ENCODE data around the gene DPEP2.

DNA sequence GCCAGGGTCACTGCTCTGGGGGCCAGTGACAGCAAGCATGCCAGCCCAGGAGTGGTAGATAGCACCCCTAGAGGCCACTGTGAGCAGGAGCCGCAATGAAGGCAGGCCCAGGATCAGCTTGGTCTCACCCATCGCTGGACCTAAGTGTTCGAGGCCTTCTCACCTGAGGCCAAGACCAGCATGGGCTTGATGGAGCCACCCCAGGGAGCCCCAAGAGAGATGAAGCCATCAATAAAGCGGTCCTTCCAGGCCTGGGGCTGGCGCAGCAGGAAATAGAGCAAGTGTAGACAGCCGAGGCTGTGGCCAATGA is 57.1 kb downstream of the DPEP2 start:
- no peak for TF ChIP-seq YY1 (IDR thresholded peaks at IDR 0.05; ENCODE audit: low read depth)
- TF ChIP-seq ZBTB7A (IDR thresholded peaks at IDR 0.05; ENCODE audit: low read depth), result no peak
- no peak for TF ChIP-seq CREB1 (IDR thresholded peaks at IDR 0.05; ENCODE audit: low read depth)
- peak; percentile 56; the same call in 1 of the 2 replicates for TF ChIP-seq RAD21 (IDR thresholded peaks at IDR 0.05; ENCODE audit: low read depth)
- TF ChIP-seq, protein P1, sequence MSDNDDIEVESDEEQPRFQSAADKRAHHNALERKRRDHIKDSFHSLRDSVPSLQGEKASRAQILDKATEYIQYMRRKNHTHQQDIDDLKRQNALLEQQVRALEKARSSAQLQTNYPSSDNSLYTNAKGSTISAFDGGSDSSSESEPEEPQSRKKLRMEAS (IDR thresholded peaks at IDR 0.05), result no peak
- TF ChIP-seq, protein P2, sequence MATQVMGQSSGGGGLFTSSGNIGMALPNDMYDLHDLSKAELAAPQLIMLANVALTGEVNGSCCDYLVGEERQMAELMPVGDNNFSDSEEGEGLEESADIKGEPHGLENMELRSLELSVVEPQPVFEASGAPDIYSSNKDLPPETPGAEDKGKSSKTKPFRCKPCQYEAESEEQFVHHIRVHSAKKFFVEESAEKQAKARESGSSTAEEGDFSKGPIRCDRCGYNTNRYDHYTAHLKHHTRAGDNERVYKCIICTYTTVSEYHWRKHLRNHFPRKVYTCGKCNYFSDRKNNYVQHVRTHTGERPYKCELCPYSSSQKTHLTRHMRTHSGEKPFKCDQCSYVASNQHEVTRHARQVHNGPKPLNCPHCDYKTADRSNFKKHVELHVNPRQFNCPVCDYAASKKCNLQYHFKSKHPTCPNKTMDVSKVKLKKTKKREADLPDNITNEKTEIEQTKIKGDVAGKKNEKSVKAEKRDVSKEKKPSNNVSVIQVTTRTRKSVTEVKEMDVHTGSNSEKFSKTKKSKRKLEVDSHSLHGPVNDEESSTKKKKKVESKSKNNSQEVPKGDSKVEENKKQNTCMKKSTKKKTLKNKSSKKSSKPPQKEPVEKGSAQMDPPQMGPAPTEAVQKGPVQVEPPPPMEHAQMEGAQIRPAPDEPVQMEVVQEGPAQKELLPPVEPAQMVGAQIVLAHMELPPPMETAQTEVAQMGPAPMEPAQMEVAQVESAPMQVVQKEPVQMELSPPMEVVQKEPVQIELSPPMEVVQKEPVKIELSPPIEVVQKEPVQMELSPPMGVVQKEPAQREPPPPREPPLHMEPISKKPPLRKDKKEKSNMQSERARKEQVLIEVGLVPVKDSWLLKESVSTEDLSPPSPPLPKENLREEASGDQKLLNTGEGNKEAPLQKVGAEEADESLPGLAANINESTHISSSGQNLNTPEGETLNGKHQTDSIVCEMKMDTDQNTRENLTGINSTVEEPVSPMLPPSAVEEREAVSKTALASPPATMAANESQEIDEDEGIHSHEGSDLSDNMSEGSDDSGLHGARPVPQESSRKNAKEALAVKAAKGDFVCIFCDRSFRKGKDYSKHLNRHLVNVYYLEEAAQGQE (IDR thresholded peaks at IDR 0.05; ENCODE audit: low read depth), result no peak
- no peak for TF ChIP-seq CEBPB (IDR thresholded peaks at IDR 0.05)
- TF ChIP-seq, protein P3, sequence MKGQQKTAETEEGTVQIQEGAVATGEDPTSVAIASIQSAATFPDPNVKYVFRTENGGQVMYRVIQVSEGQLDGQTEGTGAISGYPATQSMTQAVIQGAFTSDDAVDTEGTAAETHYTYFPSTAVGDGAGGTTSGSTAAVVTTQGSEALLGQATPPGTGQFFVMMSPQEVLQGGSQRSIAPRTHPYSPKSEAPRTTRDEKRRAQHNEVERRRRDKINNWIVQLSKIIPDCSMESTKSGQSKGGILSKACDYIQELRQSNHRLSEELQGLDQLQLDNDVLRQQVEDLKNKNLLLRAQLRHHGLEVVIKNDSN (IDR thresholded peaks at IDR 0.05), result no peak
- TF ChIP-seq EP300 (IDR thresholded peaks at IDR 0.05; ENCODE audit: borderline replicate concordance), result no peak

Data from Ishikawa (cell line).